Spleen (tissue), 7 donors: ENCODE measurements around the gene PTPRM.

Experiments
- POLR2A ChIP-seq, 3 donors: fragments of 450-650 bp; IDR thresholded peaks; one replicate each; pipeline ENCODE4 v1.5.1; 2017; ENCODE audit warnings: antibody characterized with exemption in 3 of 3, mild to moderate bottlenecking in 1 of 3
- POLR2AphosphoS5 ChIP-seq, 3 donors: sonication (generic); formaldehyde crosslinking; IDR thresholded peaks; one replicate each; pipeline ENCODE4 v1.5.1; 2017; ENCODE audit warnings: antibody characterized with exemption in 3 of 3
- TF ChIP-seq, protein P1 (sequence below), 11 experiments: fragments of 200-600 bp in 7 of 11; fragments of 450-650 bp in 4 of 11; sonication (generic) in 4 of 11; IDR thresholded peaks in 8 of 11; conservative IDR thresholded peaks in 3 of 11; 1 replicate in 7 of 11; 2 replicates in 4 of 11; pipeline versions ENCODE4 v1.4.0 to v1.8.0; 2016 to 2021; ENCODE audit warnings: antibody characterized with exemption in 11 of 11, inconsistent platforms in 4 of 11, mild to moderate bottlenecking in 1 of 11
- donor health status: DM: no; HTN: no; CAD: no; lungs with moderate emphysema.
- donor health status: DM: no; HTN: no; CAD: no.
- donor health status: DM: no; HTN: no; CAD: no.

DNA sequence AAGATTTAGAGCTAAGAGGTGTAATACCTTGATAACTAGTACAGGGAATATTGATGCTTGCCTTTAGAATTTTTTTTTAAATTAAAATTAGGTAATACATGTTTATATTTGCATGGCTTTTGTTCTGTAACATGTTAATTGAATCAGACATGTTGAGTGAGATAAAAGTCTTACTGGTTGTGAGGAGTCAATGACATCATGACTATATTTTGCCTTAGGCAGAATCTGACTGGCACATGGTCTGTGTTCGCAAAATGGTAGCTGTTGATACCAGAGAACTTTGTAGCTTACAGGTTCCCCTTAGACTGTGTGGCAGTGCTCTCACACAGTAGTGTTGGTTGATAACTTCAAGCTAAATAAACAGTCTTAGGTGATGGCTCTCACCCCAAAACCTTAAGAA is 199.7 kb downstream of the PTPRM start:
- TF ChIP-seq, protein P1, sequence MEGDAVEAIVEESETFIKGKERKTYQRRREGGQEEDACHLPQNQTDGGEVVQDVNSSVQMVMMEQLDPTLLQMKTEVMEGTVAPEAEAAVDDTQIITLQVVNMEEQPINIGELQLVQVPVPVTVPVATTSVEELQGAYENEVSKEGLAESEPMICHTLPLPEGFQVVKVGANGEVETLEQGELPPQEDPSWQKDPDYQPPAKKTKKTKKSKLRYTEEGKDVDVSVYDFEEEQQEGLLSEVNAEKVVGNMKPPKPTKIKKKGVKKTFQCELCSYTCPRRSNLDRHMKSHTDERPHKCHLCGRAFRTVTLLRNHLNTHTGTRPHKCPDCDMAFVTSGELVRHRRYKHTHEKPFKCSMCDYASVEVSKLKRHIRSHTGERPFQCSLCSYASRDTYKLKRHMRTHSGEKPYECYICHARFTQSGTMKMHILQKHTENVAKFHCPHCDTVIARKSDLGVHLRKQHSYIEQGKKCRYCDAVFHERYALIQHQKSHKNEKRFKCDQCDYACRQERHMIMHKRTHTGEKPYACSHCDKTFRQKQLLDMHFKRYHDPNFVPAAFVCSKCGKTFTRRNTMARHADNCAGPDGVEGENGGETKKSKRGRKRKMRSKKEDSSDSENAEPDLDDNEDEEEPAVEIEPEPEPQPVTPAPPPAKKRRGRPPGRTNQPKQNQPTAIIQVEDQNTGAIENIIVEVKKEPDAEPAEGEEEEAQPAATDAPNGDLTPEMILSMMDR (IDR thresholded peaks at IDR 0.05 in 8 of 11, conservative IDR thresholded peaks at IDR 0.05 in 3 of 11): no peak
- TF ChIP-seq POLR2AphosphoS5 (IDR thresholded peaks at IDR 0.05): no peak
- no peak for TF ChIP-seq POLR2A (IDR thresholded peaks at IDR 0.05)
